SK-N-SH treated with all-trans-retinoic acid at 6 μM for 48 hours (cell line): ENCODE measurements around the gene MAPK8.

Experiments
- ATAC-seq: fragments of 200-7000 bp; cut with Tn5 transposase; 3 replicates; pipeline ENCODE4 v1.9.1; 2020; ENCODE audit warnings: mild to moderate bottlenecking, moderate library complexity
- ARNTL ChIP-seq: fragments of 450-650 bp; formaldehyde crosslinking; IDR thresholded peaks from 2 replicates; pipeline ENCODE4 v1.5.0; 2020; ENCODE audit warnings: low read depth, mild to moderate bottlenecking, moderate library complexity, borderline replicate concordance
- BACH2 ChIP-seq: fragments of 250-450 bp; sonication (Bioruptor Pico); IDR thresholded peaks from 2 replicates; pipeline ENCODE4 v1.9.0; 2021; ENCODE audit warnings: mild to moderate bottlenecking, borderline replicate concordance
- CSDC2 ChIP-seq: fragments of 250-450 bp; sonication (Bioruptor Pico); IDR thresholded peaks from 2 replicates; pipeline ENCODE4 v1.5.0; 2020; ENCODE audit warnings: mild to moderate bottlenecking, moderate library complexity
- ESRRG ChIP-seq: fragments of 250-450 bp; sonication (Bioruptor Pico); IDR thresholded peaks from 2 replicates; pipeline ENCODE4 v1.6.1; 2021; ENCODE audit warnings: mild to moderate bottlenecking
- GLIS3 ChIP-seq: fragments of 250-450 bp; sonication (Bioruptor Pico); IDR thresholded peaks from 2 replicates; pipeline ENCODE4 v1.5.0; 2020; ENCODE audit warnings: mild to moderate bottlenecking, moderate library complexity
- ISL1 ChIP-seq: fragments of 250-450 bp; sonication (Bioruptor Pico); IDR thresholded peaks from 2 replicates; pipeline ENCODE4 v2.1.2; 2022; ENCODE audit warnings: mild to moderate bottlenecking, moderate library complexity
- OSR1 ChIP-seq: fragments of 250-450 bp; sonication (Bioruptor Pico); IDR thresholded peaks from 2 replicates; pipeline ENCODE4 v1.8.0; 2022; ENCODE audit warnings: moderate library complexity, mild to moderate bottlenecking, inconsistent platforms
- PPARA ChIP-seq: fragments of 250-450 bp; sonication (Bioruptor Pico); IDR thresholded peaks from 2 replicates; pipeline ENCODE4 v1.5.0; 2020; ENCODE audit warnings: mild to moderate bottlenecking, borderline replicate concordance
- RARB ChIP-seq: fragments of 250-450 bp; sonication (Bioruptor Pico); IDR thresholded peaks from 2 replicates; pipeline ENCODE4 v1.8.0; 2021; ENCODE audit warnings: mild to moderate bottlenecking, moderate library complexity
- SNAI2 ChIP-seq: fragments of 250-450 bp; sonication (Bioruptor Pico); IDR thresholded peaks from 2 replicates; pipeline ENCODE4 v1.5.0; 2020; ENCODE audit warnings: mild to moderate bottlenecking, moderate library complexity
- TCF4 ChIP-seq: fragments of 250-450 bp; sonication (Bioruptor Pico); IDR thresholded peaks from 2 replicates; pipeline ENCODE4 v1.8.0; 2021; ENCODE audit warnings: mild to moderate bottlenecking, moderate library complexity, borderline replicate concordance
- TOX ChIP-seq: fragments of 250-450 bp; sonication (Bioruptor Pico); IDR thresholded peaks from 2 replicates; pipeline ENCODE4 v1.8.0; 2021; ENCODE audit warnings: mild to moderate bottlenecking, moderate library complexity, borderline replicate concordance
- ZC3H10 ChIP-seq: fragments of 250-450 bp; sonication (Bioruptor Pico); IDR thresholded peaks from 2 replicates; pipeline ENCODE4 v1.5.1; 2021; ENCODE audit warnings: mild to moderate bottlenecking, moderate library complexity
- ZFP3 ChIP-seq: fragments of 250-450 bp; sonication (Bioruptor Pico); IDR thresholded peaks from 2 replicates; pipeline ENCODE4 v1.5.0; 2020; ENCODE audit warnings: mild to moderate bottlenecking, moderate library complexity
- ZFP30 ChIP-seq: fragments of 450-650 bp; formaldehyde crosslinking; IDR thresholded peaks from 2 replicates; pipeline ENCODE4 v1.5.0; 2022; ENCODE audit warnings: mild to moderate bottlenecking, moderate library complexity
- ZNF565 ChIP-seq: fragments of 450-650 bp; formaldehyde crosslinking; conservative IDR thresholded peaks from 2 replicates; pipeline ENCODE4 v1.5.0; 2020; ENCODE audit warnings: low read depth, mild to moderate bottlenecking, moderate library complexity
- ZNF70 ChIP-seq: fragments of 450-650 bp; formaldehyde crosslinking; IDR thresholded peaks from 2 replicates; pipeline ENCODE4 v1.5.0; 2020; ENCODE audit warnings: mild to moderate bottlenecking, moderate library complexity
- ZNF8 ChIP-seq: fragments of 450-650 bp; formaldehyde crosslinking; IDR thresholded peaks from 2 replicates; pipeline ENCODE4 v1.5.0; 2020; ENCODE audit warnings: mild to moderate bottlenecking, moderate library complexity
- TF ChIP-seq, protein P1 (sequence below): fragments of 250-450 bp; sonication (Bioruptor Pico); IDR thresholded peaks from 2 replicates; pipeline ENCODE4 v1.8.0; 2021; ENCODE audit warnings: low read depth, mild to moderate bottlenecking, moderate library complexity, borderline replicate concordance
- TF ChIP-seq, protein P2 (sequence below): fragments of 250-450 bp; sonication (Bioruptor Pico); IDR thresholded peaks from 2 replicates; pipeline ENCODE4 v1.5.1; 2020; ENCODE audit warnings: low read depth, mild to moderate bottlenecking, moderate library complexity
- TF ChIP-seq, protein P3 (sequence below): fragments of 250-450 bp; sonication (Bioruptor Pico); IDR thresholded peaks from 2 replicates; pipeline ENCODE4 v1.8.0; 2020; ENCODE audit warnings: mild to moderate bottlenecking, moderate library complexity, borderline replicate concordance
- TF ChIP-seq, protein P4 (sequence below): fragments of 250-450 bp; sonication (Bioruptor Pico); IDR thresholded peaks from 2 replicates; pipeline ENCODE4 v1.5.1; 2021; ENCODE audit warnings: mild to moderate bottlenecking, moderate library complexity
- TF ChIP-seq, protein P5 (sequence below): fragments of 250-450 bp; sonication (Bioruptor Pico); IDR thresholded peaks from 2 replicates; pipeline ENCODE4 v1.5.0; 2020; ENCODE audit warnings: mild to moderate bottlenecking, moderate library complexity

Gene MAPK8

DNA sequence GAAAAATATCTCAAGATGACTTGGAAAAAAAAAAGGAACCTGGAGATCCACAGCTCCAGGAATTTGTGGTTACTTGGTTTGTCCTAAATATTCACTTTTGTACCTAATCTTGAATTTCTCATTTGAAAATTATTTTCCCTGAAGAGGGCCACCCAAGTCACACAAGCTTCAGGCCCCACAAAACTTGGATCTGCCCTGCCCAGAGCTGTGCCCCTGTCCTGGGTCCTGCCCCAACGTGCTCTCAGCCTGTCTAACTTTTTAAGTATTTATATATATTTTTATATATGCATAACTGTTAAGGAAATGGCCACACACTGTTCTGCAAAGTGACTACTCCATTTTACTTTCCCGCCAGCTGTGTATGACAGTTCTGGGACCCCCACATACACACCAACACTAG, 174.9 kb downstream of the MAPK8 start:
- TF ChIP-seq, protein P1, sequence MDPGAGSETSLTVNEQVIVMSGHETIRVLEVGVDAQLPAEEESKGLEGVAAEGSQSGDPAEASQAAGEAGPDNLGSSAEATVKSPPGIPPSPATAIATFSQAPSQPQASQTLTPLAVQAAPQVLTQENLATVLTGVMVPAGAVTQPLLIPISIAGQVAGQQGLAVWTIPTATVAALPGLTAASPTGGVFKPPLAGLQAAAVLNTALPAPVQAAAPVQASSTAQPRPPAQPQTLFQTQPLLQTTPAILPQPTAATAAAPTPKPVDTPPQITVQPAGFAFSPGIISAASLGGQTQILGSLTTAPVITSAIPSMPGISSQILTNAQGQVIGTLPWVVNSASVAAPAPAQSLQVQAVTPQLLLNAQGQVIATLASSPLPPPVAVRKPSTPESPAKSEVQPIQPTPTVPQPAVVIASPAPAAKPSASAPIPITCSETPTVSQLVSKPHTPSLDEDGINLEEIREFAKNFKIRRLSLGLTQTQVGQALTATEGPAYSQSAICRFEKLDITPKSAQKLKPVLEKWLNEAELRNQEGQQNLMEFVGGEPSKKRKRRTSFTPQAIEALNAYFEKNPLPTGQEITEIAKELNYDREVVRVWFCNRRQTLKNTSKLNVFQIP (CRISPR knock-in tag) = no peak
- TF ChIP-seq TOX (no peak), OSR1 (CRISPR knock-in tag) (no peak), ISL1 (CRISPR knock-in tag) (no peak), ZFP3 (CRISPR knock-in tag) (no peak), TCF4 (CRISPR knock-in tag) (no peak)
- ATAC-seq = no peak

DNA sequence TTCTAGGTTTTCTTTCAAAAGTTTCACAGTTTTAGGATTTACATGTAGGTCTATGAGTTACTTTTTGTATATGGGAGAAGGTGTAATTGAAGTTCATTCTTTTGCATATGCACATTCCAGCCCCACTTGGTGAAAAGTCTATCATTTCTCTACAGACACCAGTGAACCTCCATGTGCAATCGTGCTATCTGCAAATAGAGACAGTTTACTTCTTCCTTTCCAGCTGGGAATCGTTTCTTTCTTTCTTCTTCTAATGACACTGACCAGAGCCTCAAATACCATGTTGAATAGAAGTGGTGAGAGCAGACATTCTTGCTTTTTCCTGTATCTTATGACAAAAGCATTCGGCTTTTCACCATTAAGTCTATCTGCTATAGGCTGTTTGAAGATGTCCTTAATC, 175.7 kb downstream of the MAPK8 start:
- no peak for TF ChIP-seq BACH2 (CRISPR knock-in tag)
- no peak for TF ChIP-seq TCF4 (CRISPR knock-in tag)
- TF ChIP-seq, protein P2, sequence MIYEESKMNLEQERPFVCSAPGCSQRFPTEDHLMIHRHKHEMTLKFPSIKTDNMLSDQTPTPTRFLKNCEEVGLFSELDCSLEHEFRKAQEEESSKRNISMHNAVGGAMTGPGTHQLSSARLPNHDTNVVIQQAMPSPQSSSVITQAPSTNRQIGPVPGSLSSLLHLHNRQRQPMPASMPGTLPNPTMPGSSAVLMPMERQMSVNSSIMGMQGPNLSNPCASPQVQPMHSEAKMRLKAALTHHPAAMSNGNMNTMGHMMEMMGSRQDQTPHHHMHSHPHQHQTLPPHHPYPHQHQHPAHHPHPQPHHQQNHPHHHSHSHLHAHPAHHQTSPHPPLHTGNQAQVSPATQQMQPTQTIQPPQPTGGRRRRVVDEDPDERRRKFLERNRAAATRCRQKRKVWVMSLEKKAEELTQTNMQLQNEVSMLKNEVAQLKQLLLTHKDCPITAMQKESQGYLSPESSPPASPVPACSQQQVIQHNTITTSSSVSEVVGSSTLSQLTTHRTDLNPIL (CRISPR knock-in tag) = no peak
- no peak for TF ChIP-seq SNAI2
- no peak for TF ChIP-seq ZNF70 (CRISPR knock-in tag)
- TF ChIP-seq ZFP30 (CRISPR knock-in tag) = no peak
- TF ChIP-seq CSDC2 (CRISPR knock-in tag) = no peak
- TF ChIP-seq ZNF8 (CRISPR knock-in tag) = no peak
- TF ChIP-seq, protein P3, sequence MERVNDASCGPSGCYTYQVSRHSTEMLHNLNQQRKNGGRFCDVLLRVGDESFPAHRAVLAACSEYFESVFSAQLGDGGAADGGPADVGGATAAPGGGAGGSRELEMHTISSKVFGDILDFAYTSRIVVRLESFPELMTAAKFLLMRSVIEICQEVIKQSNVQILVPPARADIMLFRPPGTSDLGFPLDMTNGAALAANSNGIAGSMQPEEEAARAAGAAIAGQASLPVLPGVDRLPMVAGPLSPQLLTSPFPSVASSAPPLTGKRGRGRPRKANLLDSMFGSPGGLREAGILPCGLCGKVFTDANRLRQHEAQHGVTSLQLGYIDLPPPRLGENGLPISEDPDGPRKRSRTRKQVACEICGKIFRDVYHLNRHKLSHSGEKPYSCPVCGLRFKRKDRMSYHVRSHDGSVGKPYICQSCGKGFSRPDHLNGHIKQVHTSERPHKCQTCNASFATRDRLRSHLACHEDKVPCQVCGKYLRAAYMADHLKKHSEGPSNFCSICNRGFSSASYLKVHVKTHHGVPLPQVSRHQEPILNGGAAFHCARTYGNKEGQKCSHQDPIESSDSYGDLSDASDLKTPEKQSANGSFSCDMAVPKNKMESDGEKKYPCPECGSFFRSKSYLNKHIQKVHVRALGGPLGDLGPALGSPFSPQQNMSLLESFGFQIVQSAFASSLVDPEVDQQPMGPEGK (CRISPR knock-in tag) = no peak
- no peak for TF ChIP-seq ISL1 (CRISPR knock-in tag)
- TF ChIP-seq ZC3H10 (CRISPR knock-in tag) = no peak
- no peak for TF ChIP-seq ARNTL
- TF ChIP-seq RARB = no peak
- TF ChIP-seq TOX = no peak
- TF ChIP-seq ZNF565 (CRISPR knock-in tag) = no peak
- TF ChIP-seq, protein P1 (CRISPR knock-in tag) = no peak
- TF ChIP-seq PPARA = no peak
- no peak for TF ChIP-seq ZFP3 (CRISPR knock-in tag)
- TF ChIP-seq ESRRG = no peak
- no peak for ATAC-seq

DNA sequence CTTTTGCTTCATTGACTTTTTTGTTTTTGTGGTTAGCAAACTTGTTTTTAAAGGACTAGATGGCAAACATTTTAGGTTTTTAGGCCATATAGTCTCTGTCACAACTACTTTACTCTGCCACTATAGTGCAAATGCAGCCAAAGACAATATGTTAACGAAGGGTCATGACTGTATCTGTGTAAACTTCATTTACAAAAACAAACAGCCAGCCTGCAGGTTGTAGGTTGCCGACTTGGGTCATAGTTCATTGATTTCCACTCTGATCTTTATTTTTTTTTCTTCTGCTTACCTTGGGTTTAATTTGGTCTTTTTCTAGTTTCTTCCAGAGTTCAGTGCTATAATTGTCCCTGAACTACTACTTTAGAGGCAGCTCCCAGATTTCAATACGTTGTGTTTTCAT, 178.4 kb downstream of the MAPK8 start:
- no peak for ATAC-seq
- no peak for TF ChIP-seq BACH2 (CRISPR knock-in tag)
- TF ChIP-seq, protein P3 (CRISPR knock-in tag) = no peak
- no peak for TF ChIP-seq ARNTL
- TF ChIP-seq ZNF8 (CRISPR knock-in tag) = no peak
- TF ChIP-seq GLIS3 = no peak
- TF ChIP-seq TCF4 (CRISPR knock-in tag) = no peak

DNA sequence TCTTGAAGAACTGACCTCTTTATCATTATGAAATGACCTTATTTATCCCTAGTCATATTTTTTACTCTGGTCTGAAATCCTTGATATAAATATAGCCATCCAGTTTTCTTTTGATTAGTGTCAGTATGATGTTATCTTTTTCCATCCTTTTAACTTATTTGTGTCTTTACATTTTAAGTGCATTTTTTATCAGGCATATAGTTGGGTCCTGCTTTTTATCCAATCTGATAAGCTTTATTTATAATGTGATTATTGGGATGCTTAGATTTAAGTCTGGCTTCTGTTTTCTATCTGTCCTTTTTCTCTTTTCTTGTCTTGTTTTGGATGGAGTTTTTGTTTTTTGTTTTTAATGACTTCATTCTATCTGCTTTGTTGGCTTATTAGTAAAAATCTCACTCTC, 179.2 kb downstream of the MAPK8 start:
- no peak for ATAC-seq
- TF ChIP-seq, protein P4, sequence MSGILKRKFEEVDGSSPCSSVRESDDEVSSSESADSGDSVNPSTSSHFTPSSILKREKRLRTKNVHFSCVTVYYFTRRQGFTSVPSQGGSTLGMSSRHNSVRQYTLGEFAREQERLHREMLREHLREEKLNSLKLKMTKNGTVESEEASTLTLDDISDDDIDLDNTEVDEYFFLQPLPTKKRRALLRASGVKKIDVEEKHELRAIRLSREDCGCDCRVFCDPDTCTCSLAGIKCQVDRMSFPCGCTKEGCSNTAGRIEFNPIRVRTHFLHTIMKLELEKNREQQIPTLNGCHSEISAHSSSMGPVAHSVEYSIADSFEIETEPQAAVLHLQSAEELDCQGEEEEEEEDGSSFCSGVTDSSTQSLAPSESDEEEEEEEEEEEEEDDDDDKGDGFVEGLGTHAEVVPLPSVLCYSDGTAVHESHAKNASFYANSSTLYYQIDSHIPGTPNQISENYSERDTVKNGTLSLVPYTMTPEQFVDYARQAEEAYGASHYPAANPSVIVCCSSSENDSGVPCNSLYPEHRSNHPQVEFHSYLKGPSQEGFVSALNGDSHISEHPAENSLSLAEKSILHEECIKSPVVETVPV = peak; percentile 27; the same call in 1 of the 2 replicates
- no peak for TF ChIP-seq ZNF8 (CRISPR knock-in tag)
- TF ChIP-seq, protein P5, sequence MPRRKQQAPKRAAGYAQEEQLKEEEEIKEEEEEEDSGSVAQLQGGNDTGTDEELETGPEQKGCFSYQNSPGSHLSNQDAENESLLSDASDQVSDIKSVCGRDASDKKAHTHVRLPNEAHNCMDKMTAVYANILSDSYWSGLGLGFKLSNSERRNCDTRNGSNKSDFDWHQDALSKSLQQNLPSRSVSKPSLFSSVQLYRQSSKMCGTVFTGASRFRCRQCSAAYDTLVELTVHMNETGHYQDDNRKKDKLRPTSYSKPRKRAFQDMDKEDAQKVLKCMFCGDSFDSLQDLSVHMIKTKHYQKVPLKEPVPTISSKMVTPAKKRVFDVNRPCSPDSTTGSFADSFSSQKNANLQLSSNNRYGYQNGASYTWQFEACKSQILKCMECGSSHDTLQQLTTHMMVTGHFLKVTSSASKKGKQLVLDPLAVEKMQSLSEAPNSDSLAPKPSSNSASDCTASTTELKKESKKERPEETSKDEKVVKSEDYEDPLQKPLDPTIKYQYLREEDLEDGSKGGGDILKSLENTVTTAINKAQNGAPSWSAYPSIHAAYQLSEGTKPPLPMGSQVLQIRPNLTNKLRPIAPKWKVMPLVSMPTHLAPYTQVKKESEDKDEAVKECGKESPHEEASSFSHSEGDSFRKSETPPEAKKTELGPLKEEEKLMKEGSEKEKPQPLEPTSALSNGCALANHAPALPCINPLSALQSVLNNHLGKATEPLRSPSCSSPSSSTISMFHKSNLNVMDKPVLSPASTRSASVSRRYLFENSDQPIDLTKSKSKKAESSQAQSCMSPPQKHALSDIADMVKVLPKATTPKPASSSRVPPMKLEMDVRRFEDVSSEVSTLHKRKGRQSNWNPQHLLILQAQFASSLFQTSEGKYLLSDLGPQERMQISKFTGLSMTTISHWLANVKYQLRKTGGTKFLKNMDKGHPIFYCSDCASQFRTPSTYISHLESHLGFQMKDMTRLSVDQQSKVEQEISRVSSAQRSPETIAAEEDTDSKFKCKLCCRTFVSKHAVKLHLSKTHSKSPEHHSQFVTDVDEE (CRISPR knock-in tag) = 0 out of 2 replicates have a peak, but pooled peaks have one; percentile 43
- TF ChIP-seq, protein P1 (CRISPR knock-in tag) = no peak
- TF ChIP-seq ZFP3 (CRISPR knock-in tag) = no peak
- TF ChIP-seq TCF4 (CRISPR knock-in tag) = peak; percentile 87
